Measurements from ENCODE around the gene FAM171A1. TPM values are rescaled to one million over a fixed set of nuclear protein-coding genes. Genes with fewer than 3 reads are reported as not detected.

Gene FAM171A1
- total and polyA plus RNA-seq, 2 experiments from 2014 or later, result 24.4 to 29.5 TPM

- Histone ChIP-seq H3K36me3 (replicated peaks; ENCODE audit: insufficient read depth, low read depth) (no peaks in the 10 kb centered on the region), H3K27ac (no peak overlapping the region), H2AFZ (no peak overlapping the region), H3K27me3 (no peaks in the 10 kb centered on the region), H3K9me2 (replicated peaks; ENCODE audit: insufficient read depth) (no peaks in the 10 kb centered on the region), H4K20me1 (ENCODE audit: insufficient read depth, poor library complexity, severe bottlenecking) (peaks cover 6% of the 10 kb centered on the region), H3K79me2 (peaks cover 98% of the 10 kb centered on the region), H3K9me3 (ENCODE audit: low read depth) (no peaks in the 10 kb centered on the region), H3K4me2 (no peak overlapping the region), H3K4me1 (ENCODE audit: insufficient read depth) (no peaks in the 10 kb centered on the region), H3K4me3 (no peak overlapping the region)
- TF ChIP-seq CTCF (IDR thresholded peaks at IDR 0.05; ENCODE audit: poor library complexity) (no peak), EZH2phosphoT487 (IDR thresholded peaks at IDR 0.05; ENCODE audit: low read depth, severe bottlenecking, unreplicated experiment) (no peak), EZH2 (IDR thresholded peaks at IDR 0.05; ENCODE audit: borderline replicate concordance) (no peak)
- 53% methylated on average over 7 of the region's 7 CpGs for WGBS (ENCODE audit: low lambda C conversion rate, missing lambda C conversion rate)
- DNase-seq (ENCODE audit: low spot score), result no peak
Observed at GRCh38 chr10:15363031-15363430, 8.1 kb downstream of the FAM171A1 start.

- no peak overlapping the region for H3K27ac ChIP-seq
- no peak overlapping the region for H2AFZ ChIP-seq
- no peak overlapping the region for H3K4me3 ChIP-seq
- peaks cover 96% of the 10 kb centered on the region for H3K79me2 ChIP-seq
- no peak for TF ChIP-seq EZH2phosphoT487 (IDR thresholded peaks at IDR 0.05; ENCODE audit: low read depth, severe bottlenecking, unreplicated experiment)
- no peak for TF ChIP-seq CTCF (IDR thresholded peaks at IDR 0.05; ENCODE audit: poor library complexity)
- no peak for TF ChIP-seq EZH2 (IDR thresholded peaks at IDR 0.05; ENCODE audit: borderline replicate concordance)
- no peaks in the 10 kb centered on the region for H3K36me3 ChIP-seq (replicated peaks; ENCODE audit: insufficient read depth, low read depth)
- 91% methylated on average over 3 of the region's 3 CpGs for WGBS (ENCODE audit: low lambda C conversion rate, missing lambda C conversion rate)
- no peaks in the 10 kb centered on the region for H3K4me1 ChIP-seq (ENCODE audit: insufficient read depth)
- no peaks in the 10 kb centered on the region for H3K27me3 ChIP-seq
- no peak overlapping the region for H3K4me2 ChIP-seq
- H3K9me2 ChIP-seq (replicated peaks; ENCODE audit: insufficient read depth), result no peaks in the 10 kb centered on the region
- DNase-seq (ENCODE audit: low spot score), result no peak
- H4K20me1 ChIP-seq (ENCODE audit: insufficient read depth, poor library complexity, severe bottlenecking), result peaks cover 8% of the 10 kb centered on the region
- H3K9me3 ChIP-seq (ENCODE audit: low read depth), result no peaks in the 10 kb centered on the region
Observed at GRCh38 chr10:15361131-15361530, 10.0 kb downstream of the FAM171A1 start.

GRCh38 chr10:15360566-15360965 lies 10.5 kb downstream of the FAM171A1 start:
- no peak for DNase-seq (ENCODE audit: low spot score)
- no peaks in the 10 kb centered on the region for H3K4me1 ChIP-seq (ENCODE audit: insufficient read depth)
- no peak overlapping the region for H3K4me3 ChIP-seq
- no peak overlapping the region for H3K27ac ChIP-seq
- no peak overlapping the region for H2AFZ ChIP-seq
- TF ChIP-seq EZH2phosphoT487 (IDR thresholded peaks at IDR 0.05; ENCODE audit: low read depth, severe bottlenecking, unreplicated experiment) (no peak), CTCF (IDR thresholded peaks at IDR 0.05; ENCODE audit: poor library complexity) (no peak), EZH2 (IDR thresholded peaks at IDR 0.05; ENCODE audit: borderline replicate concordance) (no peak)
- WGBS (ENCODE audit: low lambda C conversion rate, missing lambda C conversion rate), result 97% methylated on average over 4 of the region's 4 CpGs
- H3K9me3 ChIP-seq (ENCODE audit: low read depth), result no peaks in the 10 kb centered on the region
- H3K4me2 ChIP-seq, result no peak overlapping the region
- H4K20me1 ChIP-seq (ENCODE audit: insufficient read depth, poor library complexity, severe bottlenecking), result peaks cover 8% of the 10 kb centered on the region
- no peaks in the 10 kb centered on the region for H3K9me2 ChIP-seq (replicated peaks; ENCODE audit: insufficient read depth)
- H3K79me2 ChIP-seq, result peaks cover 96% of the 10 kb centered on the region
- H3K27me3 ChIP-seq, result no peaks in the 10 kb centered on the region
- H3K36me3 ChIP-seq (replicated peaks; ENCODE audit: insufficient read depth, low read depth), result no peaks in the 10 kb centered on the region
